H9 (cell line): Measurements from ENCODE around the gene FHIT. TPM values are rescaled to one million over a fixed set of nuclear protein-coding genes. Genes with fewer than 3 reads are reported as not detected.

ENCODE experiments used
- DNase-seq: peaks from one replicate; pipeline ENCODE4 v3.0.0-alpha.2; 2017
- H2AFZ ChIP-seq: one replicate; pipeline ENCODE4 v1.6.1; 2013; ENCODE audit warnings: mild to moderate bottlenecking, low read length, control low read depth, moderate library complexity
- H2AK5ac ChIP-seq: 2 replicates; pipeline ENCODE4 v1.6.1; 2013; ENCODE audit warnings: low read length, control low read depth, mixed read lengths; ENCODE audit not compliant: insufficient read length
- H2BK120ac ChIP-seq: one replicate; pipeline ENCODE4 v1.6.1; 2013; ENCODE audit warnings: low read depth, mild to moderate bottlenecking, low read length, control low read depth, inconsistent platforms; ENCODE audit not compliant: poor library complexity, severe bottlenecking
- H2BK12ac ChIP-seq: 2 replicates; pipeline ENCODE4 v1.6.1; 2013; ENCODE audit warnings: low read length, control low read depth, mixed read lengths, low read depth; ENCODE audit not compliant: insufficient read length
- H2BK15ac ChIP-seq: 2 replicates; pipeline ENCODE4 v1.6.1; 2013; ENCODE audit warnings: low read depth, low read length, control low read depth
- H2BK20ac ChIP-seq: one replicate; pipeline ENCODE4 v1.6.1; 2013; ENCODE audit warnings: low read depth, mild to moderate bottlenecking, low read length, control low read depth, inconsistent platforms; ENCODE audit not compliant: poor library complexity, severe bottlenecking
- H2BK5ac ChIP-seq: 2 replicates; pipeline ENCODE4 v1.6.1; 2013; ENCODE audit warnings: low read length, control low read depth, mixed read lengths; ENCODE audit not compliant: insufficient read length
- H3K14ac ChIP-seq: 2 replicates; pipeline ENCODE4 v1.6.1; 2013; ENCODE audit warnings: low read length, control low read depth; ENCODE audit not compliant: insufficient read depth
- H3K18ac ChIP-seq: 2 replicates; pipeline ENCODE4 v1.6.1; 2013; ENCODE audit warnings: low read depth, mild to moderate bottlenecking, mixed read lengths, low read length, control low read depth; ENCODE audit not compliant: insufficient read length
- H3K23ac ChIP-seq: 2 replicates; pipeline ENCODE4 v1.6.1; 2013; ENCODE audit warnings: low read length, control low read depth, mixed read lengths, low read depth; ENCODE audit not compliant: insufficient read length
- H3K23me2 ChIP-seq: 2 replicates; pipeline ENCODE4 v1.6.1; 2013; ENCODE audit warnings: low read depth, mild to moderate bottlenecking, mixed read lengths, low read length, control low read depth; ENCODE audit not compliant: insufficient read length, poor library complexity, severe bottlenecking
- H3K27ac ChIP-seq: 2 replicates; pipeline ENCODE4 v1.5.1; 2013; ENCODE audit warnings: low read length, control low read depth, mixed read lengths, low read depth; ENCODE audit not compliant: insufficient read length
- H3K27me3 ChIP-seq: 2 replicates; pipeline ENCODE4 v1.6.1; 2013; ENCODE audit warnings: low read length, control low read depth, inconsistent platforms; ENCODE audit not compliant: insufficient read depth
- H3K4ac ChIP-seq: 2 replicates; pipeline ENCODE4 v1.6.1; 2013; ENCODE audit warnings: low read depth, mild to moderate bottlenecking, control low read depth, inconsistent platforms, low read length, moderate library complexity
- H3K4me1 ChIP-seq: 2 replicates; pipeline ENCODE4 v1.6.1; 2013; ENCODE audit warnings: low read length, control low read depth, inconsistent platforms; ENCODE audit not compliant: insufficient read depth
- H3K4me2 ChIP-seq: 2 replicates; pipeline ENCODE4 v1.6.1; 2013; ENCODE audit warnings: low read length, control low read depth, mixed read lengths; ENCODE audit not compliant: insufficient read length, insufficient read depth
- H3K56ac ChIP-seq: 2 replicates; pipeline ENCODE4 v1.6.1; 2013; ENCODE audit warnings: low read depth, mild to moderate bottlenecking, mixed read lengths, low read length, control low read depth; ENCODE audit not compliant: insufficient read length
- H3K79me1 ChIP-seq: 2 replicates; pipeline ENCODE4 v1.6.1; 2013; ENCODE audit warnings: low read depth, mild to moderate bottlenecking, moderate library complexity, low read length, control low read depth, inconsistent platforms; ENCODE audit not compliant: insufficient read depth, poor library complexity, severe bottlenecking
- H3K79me2 ChIP-seq: 2 replicates; pipeline ENCODE4 v1.6.1; 2013; ENCODE audit warnings: low read length, control low read depth, inconsistent platforms; ENCODE audit not compliant: insufficient read depth
- H3K9ac ChIP-seq: 2 replicates; pipeline ENCODE4 v1.6.1; 2013; ENCODE audit warnings: low read length, control low read depth, mixed read lengths; ENCODE audit not compliant: insufficient read length; ENCODE audit errors: extremely low read depth
- H3K9me3 ChIP-seq: one replicate; pipeline ENCODE4 v1.6.1; 2013; ENCODE audit warnings: low read depth, low read length, inconsistent platforms; ENCODE audit not compliant: control insufficient read depth
- H3T11ph ChIP-seq: one replicate; pipeline ENCODE4 v1.6.1; 2013; ENCODE audit warnings: mild to moderate bottlenecking, low read length, control low read depth, inconsistent platforms
- H4K20me1 ChIP-seq: one replicate; pipeline ENCODE4 v1.6.1; 2013; ENCODE audit not compliant: control insufficient read depth, insufficient read length, insufficient read depth
- H4K5ac ChIP-seq: 2 replicates; pipeline ENCODE4 v1.6.1; 2013; ENCODE audit warnings: low read depth, mild to moderate bottlenecking, mixed read lengths, low read length, control low read depth; ENCODE audit not compliant: insufficient read length
- H4K8ac ChIP-seq: replicated peaks from 2 replicates; pipeline ENCODE4 v1.6.1; 2013; ENCODE audit warnings: low read length, control low read depth, mixed read lengths, low read depth; ENCODE audit not compliant: insufficient read length
- H4K91ac ChIP-seq: 2 replicates; pipeline ENCODE4 v1.6.1; 2013; ENCODE audit warnings: low read depth, mild to moderate bottlenecking, moderate library complexity, mixed read lengths, low read length, control low read depth; ENCODE audit not compliant: insufficient read length
- H3K27ac Mint-ChIP-seq, 3 experiments: 2 replicates in 2 of 3; 3 replicates in 1 of 3; pipeline ENCODE4 v1.8.0; 2020 to 2021; ENCODE audit warnings: mixed read lengths in 3 of 3, mild to moderate bottlenecking in 1 of 3, moderate library complexity in 1 of 3
- H3K27me3 Mint-ChIP-seq: 2 replicates; pipeline ENCODE4 v1.8.0; 2021; ENCODE audit warnings: low read depth, mild to moderate bottlenecking, moderate library complexity, mixed read lengths
- H3K36me3 Mint-ChIP-seq, 3 experiments: 2 replicates in 2 of 3; 3 replicates in 1 of 3; pipeline ENCODE4 v1.8.0; 2020 to 2021; ENCODE audit warnings: low read depth in 3 of 3, mixed read lengths in 3 of 3; ENCODE audit not compliant: insufficient read depth in 1 of 3
- H3K4me1 Mint-ChIP-seq, 2 experiments: 2 replicates each; pipeline ENCODE4 v1.8.0; 2020; ENCODE audit warnings: mixed read lengths in 2 of 2
- H3K4me3 Mint-ChIP-seq, 2 experiments: 2 replicates in 1 of 2; 3 replicates in 1 of 2; pipeline ENCODE4 v1.8.0; 2020 to 2021; ENCODE audit warnings: mild to moderate bottlenecking in 2 of 2, mixed read lengths in 2 of 2, moderate library complexity in 1 of 2
- H3K9me3 Mint-ChIP-seq, 2 experiments: 2 replicates in 1 of 2; 3 replicates in 1 of 2; pipeline ENCODE4 v1.8.0; 2020; ENCODE audit warnings: mild to moderate bottlenecking in 2 of 2, mixed read lengths in 2 of 2, moderate library complexity in 1 of 2
- CTCF ChIP-seq: fragments of 200-600 bp; sonication (generic); conservative IDR thresholded peaks from 3 replicates; pipeline ENCODE4 v1.8.0; 2021; ENCODE audit warnings: antibody characterized with exemption, mild to moderate bottlenecking
- total RNA-seq: library from RNA; stranded (reverse); gene quantifications from 2 replicates; pipeline ENCODE4 v1.2.1, GENCODE V29; 2021

Gene FHIT
- total RNA-seq, 1 experiment from 2014 or later, result 3.0 TPM

DNA sequence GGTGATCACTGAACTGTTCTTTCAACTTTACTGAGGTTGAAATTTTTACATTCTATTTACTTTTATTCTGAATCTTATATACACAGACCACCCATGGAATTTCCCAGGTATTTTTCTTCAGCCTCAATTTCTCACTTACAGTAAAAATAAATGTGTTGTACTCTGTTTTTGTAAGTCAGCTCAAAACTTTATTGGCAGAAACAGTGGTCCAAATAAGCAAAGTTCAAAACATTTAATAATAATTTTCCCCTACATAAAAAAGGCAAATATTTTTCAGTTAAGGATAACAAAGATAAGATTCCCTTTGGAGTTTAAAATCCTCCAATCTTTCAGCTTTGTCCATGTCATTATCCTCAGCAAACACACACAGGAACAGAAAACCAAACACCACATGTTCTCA is 738.0 kb downstream of the FHIT start:
- no peak overlapping the region for H3K4ac ChIP-seq
- no peak overlapping the region for H2AK5ac ChIP-seq
- H4K91ac ChIP-seq, result no peak overlapping the region
- H3K23me2 ChIP-seq, result no peaks in the 10 kb centered on the region
- H2BK15ac ChIP-seq, result no peak overlapping the region
- H3K56ac ChIP-seq, result no peak overlapping the region
- H3K4me1 ChIP-seq, result no peaks in the 10 kb centered on the region
- no peak overlapping the region for H3K4me2 ChIP-seq
- peaks cover 0 to 5% of the 10 kb centered on the region in 2 experiments; a peak in 1 of 5 replicates for H3K9me3 Mint-ChIP-seq
- no peak overlapping the region for H3T11ph ChIP-seq
- H3K14ac ChIP-seq, result no peak overlapping the region
- H3K27ac ChIP-seq, result no peak overlapping the region
- H3K79me2 ChIP-seq, result no peaks in the 10 kb centered on the region
- no peak overlapping the region for H3K23ac ChIP-seq
- H3K27me3 ChIP-seq, result no peaks in the 10 kb centered on the region
- H2AFZ ChIP-seq, result no peak overlapping the region
- H2BK20ac ChIP-seq, result no peak overlapping the region
- no peak overlapping the region for H2BK5ac ChIP-seq
- no peak overlapping the region for H2BK120ac ChIP-seq
- DNase-seq, result no peak
- no peaks in the 10 kb centered on the region for H3K79me1 ChIP-seq
- H3K27me3 Mint-ChIP-seq, result no peaks in the 10 kb centered on the region
- peaks cover 3 to 9% of the 10 kb centered on the region in 2 experiments; a peak in 3 of 4 replicates for H3K4me1 Mint-ChIP-seq
- H2BK12ac ChIP-seq, result no peak overlapping the region
- no peak overlapping the region for H3K27ac Mint-ChIP-seq
- no peak overlapping the region for H3K18ac ChIP-seq
- H3K9ac ChIP-seq, result no peak overlapping the region
- TF ChIP-seq CTCF, result no peak
- no peaks in the 10 kb centered on the region for H4K20me1 ChIP-seq
- H3K36me3 Mint-ChIP-seq, result peaks cover 0 to 7% (median 1%) of the 10 kb centered on the region in 3 experiments; a peak in 2 of 7 replicates
- no peaks in the 10 kb centered on the region for H3K9me3 ChIP-seq
- no peak overlapping the region for H4K8ac ChIP-seq
- H3K4me3 Mint-ChIP-seq, result no peak overlapping the region
- no peak overlapping the region for H4K5ac ChIP-seq
